ENCODE results near the gene CLN6.
"Not testable (repeated sequence)": the region's sequence is repeated elsewhere in the genome, so short reads cannot be mapped to it uniquely, and the experiment has no call there.

CLN6 gene

DNA sequence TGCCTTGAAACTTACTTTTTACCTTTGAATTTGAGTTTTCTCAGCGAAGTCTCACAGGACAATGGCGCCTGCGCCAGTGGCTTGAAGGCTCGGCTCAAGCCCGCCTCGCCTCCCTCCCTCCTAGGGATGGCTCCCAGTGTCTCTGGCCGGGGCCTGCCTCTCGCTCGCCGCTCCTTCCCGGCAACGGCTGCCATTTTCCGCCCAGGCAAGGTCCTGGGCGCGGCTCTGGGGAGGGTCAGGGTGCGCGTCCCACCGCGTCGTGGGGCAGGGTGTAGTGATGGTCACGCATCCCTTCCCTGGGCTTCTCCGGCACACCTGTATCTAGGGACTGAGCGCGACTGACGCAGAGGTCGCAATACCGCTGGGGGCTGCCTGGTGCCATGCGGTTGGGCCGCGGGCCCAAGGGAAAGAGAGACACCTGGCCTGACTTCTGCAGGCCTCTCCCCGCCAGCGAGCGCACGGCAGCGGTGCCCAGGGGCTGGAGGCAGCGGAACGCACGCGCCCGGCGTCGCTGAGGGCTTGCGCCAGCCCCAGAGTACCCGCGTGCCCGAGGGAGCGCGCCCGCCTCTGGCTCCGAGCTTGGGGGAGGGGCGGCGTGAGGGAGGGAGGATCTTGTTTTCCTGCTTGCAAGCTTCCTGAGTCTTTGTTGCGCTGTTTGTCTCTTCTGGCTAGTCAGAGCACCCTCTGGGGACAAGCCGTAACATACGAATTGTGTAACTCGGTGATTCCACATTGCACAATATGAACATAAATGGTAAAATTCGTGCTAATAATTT is 27.3 kb upstream of the CLN6 start:
- DNase-seq (ENCODE audit: low read depth in 2 of 3, low spot score in 2 of 3) = peak; percentile 18 to 36 (median 26)

GRCh38 chr15:68252925-68253534 is 23.5 kb upstream of the CLN6 start:
- no peak for DNase-seq (ENCODE audit: low read depth in 2 of 3, low spot score in 2 of 3)

DNA sequence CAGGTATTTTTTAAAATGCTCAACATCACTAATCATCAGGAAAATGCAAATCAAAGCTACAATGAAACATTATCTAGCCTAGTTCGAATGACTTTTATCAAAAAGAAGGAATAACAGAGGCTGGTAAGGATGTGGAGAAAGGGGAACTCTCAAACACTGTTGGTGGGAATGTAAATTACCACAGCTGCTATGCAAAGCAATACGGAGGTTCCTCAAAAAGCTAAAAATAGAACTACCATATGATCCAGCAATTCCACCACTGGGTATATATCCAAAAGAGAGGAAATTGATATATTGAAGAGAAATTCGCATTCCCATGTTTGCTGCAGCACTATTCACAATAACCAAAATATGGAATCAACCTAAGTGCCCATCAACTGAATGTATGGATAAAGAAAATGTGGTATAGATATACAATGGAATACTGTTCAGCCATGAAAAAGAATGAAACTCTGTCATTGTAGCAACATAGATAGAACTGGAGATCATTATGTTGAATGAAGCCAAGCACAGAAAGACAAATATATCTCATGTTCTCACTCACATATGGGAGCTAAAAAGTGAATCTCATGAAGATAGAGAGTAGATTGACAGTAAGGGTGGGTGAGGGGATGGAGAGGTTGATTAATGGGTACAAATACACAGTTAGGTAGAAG is 19.7 kb upstream of the CLN6 start:
- DNase-seq (ENCODE audit: low read depth in 2 of 3, low spot score in 2 of 3) = no peak

DNA sequence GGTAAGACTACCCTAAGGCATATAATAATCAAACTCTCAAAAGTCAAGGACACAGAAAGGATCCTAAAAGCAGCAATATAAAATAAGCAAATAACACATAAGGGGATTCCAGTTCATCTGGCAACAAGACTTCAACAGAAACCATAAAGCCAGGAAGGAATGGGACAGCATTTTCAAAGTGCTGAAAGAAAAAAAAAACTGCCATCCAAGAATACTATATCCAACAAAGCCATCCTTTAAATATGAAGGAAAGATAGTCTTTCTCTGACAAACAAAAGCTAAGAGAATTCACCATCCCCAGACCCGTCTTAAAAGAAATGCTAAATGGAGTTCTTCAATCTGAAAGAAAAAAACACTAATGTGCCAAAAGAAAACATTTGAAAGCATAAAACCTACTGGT is 14.7 kb upstream of the CLN6 start:
- no peak for DNase-seq (ENCODE audit: low read depth in 2 of 3, low spot score in 2 of 3)

- DNase-seq (ENCODE audit: low read depth in 2 of 3, low spot score in 2 of 3) = no peak
Measured at GRCh38 chr15:68241088-68241935, 11.8 kb upstream of the CLN6 start.

DNA sequence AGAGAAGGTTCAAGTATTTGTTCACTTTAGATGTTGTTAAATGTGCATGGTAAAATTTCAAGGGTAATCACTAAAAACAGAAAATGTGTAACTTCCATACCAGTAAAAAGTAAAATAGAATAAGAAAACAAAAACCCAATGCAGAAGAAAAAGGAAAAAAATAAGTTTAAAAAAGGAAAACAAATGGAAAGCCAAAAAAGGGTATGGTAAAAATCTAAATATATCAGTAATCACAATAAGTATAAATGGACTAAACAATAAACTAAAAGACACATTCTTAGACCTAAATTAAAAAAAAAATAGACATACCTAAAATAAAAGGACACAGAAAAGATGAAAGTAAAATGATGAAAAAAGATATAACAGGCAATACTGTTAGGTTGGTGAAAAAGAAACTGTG is 9.5 kb upstream of the CLN6 start:
- DNase-seq (ENCODE audit: low read depth in 2 of 3, low spot score in 2 of 3) = no peak

- no peak for DNase-seq (ENCODE audit: low read depth in 2 of 3, low spot score in 2 of 3)
Measured at GRCh38 chr15:68235022-68235421, 5.5 kb upstream of the CLN6 start.

GRCh38 chr15:68234520-68234919 is 5.0 kb upstream of the CLN6 start:
- DNase-seq (ENCODE audit: low read depth in 2 of 3, low spot score in 2 of 3) = not testable (repeated sequence)

GRCh38 chr15:68234060-68234459 is 4.5 kb upstream of the CLN6 start:
- no peak for DNase-seq (ENCODE audit: low read depth in 2 of 3, low spot score in 2 of 3)

DNA sequence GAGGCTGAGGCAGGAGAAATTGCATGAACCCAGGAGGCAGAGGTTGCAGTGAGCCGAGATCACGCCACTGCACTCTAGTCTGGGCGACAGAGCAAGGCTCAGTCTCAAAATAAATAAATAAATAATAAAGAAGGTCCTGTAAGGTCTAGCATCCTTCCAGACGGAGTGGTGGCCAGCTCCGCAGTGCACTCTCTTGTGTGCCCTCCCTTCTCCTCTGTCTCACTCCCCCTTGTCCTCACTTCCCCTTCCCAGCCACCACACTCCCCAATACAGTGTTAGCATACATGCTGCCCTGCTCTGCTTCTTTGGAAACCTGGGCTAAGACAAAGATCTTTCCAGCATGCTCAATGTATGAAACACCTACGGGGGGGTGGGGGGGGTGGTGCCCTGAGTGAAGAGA is 3.4 kb upstream of the CLN6 start:
- no peak for DNase-seq (ENCODE audit: low read depth in 2 of 3, low spot score in 2 of 3)

DNA sequence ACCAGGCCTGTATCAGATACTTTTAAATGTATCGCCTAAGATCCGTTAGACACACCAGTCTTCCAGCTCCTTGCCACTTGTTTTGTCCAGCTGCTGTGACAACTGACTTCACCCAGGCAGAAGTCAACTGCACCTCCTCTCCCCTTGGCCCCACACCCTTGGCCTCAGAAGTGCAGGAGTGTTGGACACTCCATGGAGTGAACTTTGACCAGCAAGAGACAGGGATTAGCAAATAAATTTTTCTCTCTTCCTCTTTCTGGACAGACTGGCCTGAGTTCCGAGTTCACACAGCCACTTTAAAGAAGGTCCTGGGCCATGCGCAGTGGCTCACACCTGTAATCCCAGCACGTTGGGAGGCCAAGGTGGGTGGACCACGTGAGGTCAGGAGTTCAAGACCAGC is 2.9 kb upstream of the CLN6 start:
- no peak for DNase-seq (ENCODE audit: low read depth in 2 of 3, low spot score in 2 of 3)

DNA sequence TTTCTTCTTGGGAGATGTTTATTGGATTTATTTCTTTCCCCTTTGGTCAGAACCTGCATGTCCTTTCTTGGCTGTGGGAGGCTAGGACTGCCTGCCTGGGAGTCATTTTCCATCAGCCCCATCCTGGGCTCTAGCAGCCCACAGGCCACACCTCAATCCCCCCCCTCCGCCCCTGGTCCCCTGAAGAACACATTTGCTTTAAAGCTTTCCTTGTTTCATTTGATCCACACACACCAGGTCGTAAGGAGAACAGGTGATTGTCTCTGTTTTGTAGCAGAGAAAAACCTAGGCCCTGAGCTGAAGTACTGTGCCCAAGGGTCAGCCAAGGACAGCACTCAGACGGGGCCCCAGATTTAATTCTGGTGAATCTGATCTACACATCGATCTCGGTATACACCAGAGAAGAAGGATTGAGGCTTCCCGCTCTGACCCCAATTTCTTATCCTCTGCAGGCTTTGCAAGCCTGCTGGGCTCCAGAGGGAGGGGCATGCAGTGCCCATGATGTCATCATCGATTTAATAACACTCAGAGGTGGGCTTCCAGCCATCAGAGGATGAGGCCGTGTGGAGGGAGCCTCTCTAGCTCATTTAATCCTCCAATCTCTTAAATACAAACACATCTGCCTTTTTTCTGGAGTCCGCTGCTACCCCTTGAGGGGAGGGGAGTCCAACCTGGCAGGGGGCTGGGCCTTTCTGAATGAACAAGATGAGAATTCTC is 1.7 kb upstream of the CLN6 start:
- no peak for DNase-seq (ENCODE audit: low read depth in 2 of 3, low spot score in 2 of 3)

- no peak for DNase-seq (ENCODE audit: low read depth in 2 of 3, low spot score in 2 of 3)
Measured at GRCh38 chr15:68230157-68231100, 901 bp upstream of the CLN6 start.

- no peak for DNase-seq (ENCODE audit: low read depth in 2 of 3, low spot score in 2 of 3)
Measured at GRCh38 chr15:68228971-68229385, 550 bp downstream of the CLN6 start.

- no peak for DNase-seq (ENCODE audit: low read depth in 2 of 3, low spot score in 2 of 3)
Measured at GRCh38 chr15:68228143-68228970, 1.2 kb downstream of the CLN6 start.

GRCh38 chr15:68227643-68228142 is 1.8 kb downstream of the CLN6 start:
- no peak for DNase-seq (ENCODE audit: low read depth in 2 of 3, low spot score in 2 of 3)

- not testable (repeated sequence) for DNase-seq (ENCODE audit: low read depth in 2 of 3, low spot score in 2 of 3)
Measured at GRCh38 chr15:68225442-68225841, 4.1 kb downstream of the CLN6 start.

- DNase-seq (ENCODE audit: low read depth in 2 of 3, low spot score in 2 of 3) = no peak
Measured at GRCh38 chr15:68224546-68225250, 4.8 kb downstream of the CLN6 start.
